NOMO-1 treated with DMSO at 0.1 percent for 48 hours (cell line): ENCODE measurements around the gene NHERF2.

Experiments
- DNase-seq: peaks from one replicate; lab custom pipeline; 2025; ENCODE audit not compliant: unreplicated experiment; lab: John Stamatoyannopoulos, UW

The NHERF2 gene

GRCh38 chr16:2039274-2040031 is 12.8 kb downstream of the NHERF2 start:
- DNase-seq = no peak

- DNase-seq = no peak
Measured at GRCh38 chr16:2040041-2040786, 13.5 kb downstream of the NHERF2 start.

- DNase-seq = no peak
Measured at GRCh38 chr16:2040787-2041522, 14.3 kb downstream of the NHERF2 start.

GRCh38 chr16:2042171-2042985 is 15.7 kb downstream of the NHERF2 start:
- no peak for DNase-seq

- DNase-seq = no peak
Measured at GRCh38 chr16:2042986-2043666, 16.4 kb downstream of the NHERF2 start.

- no peak for DNase-seq
Measured at GRCh38 chr16:2043667-2044451, 17.2 kb downstream of the NHERF2 start.

- DNase-seq = no peak
Measured at GRCh38 chr16:2044541-2044940, 17.8 kb downstream of the NHERF2 start.

GRCh38 chr16:2045965-2046892 is 19.5 kb downstream of the NHERF2 start:
- DNase-seq = no peak

- DNase-seq = no peak
Measured at GRCh38 chr16:2046893-2047329, 20.2 kb downstream of the NHERF2 start.

GRCh38 chr16:2047330-2048115 is 20.8 kb downstream of the NHERF2 start, which contains the start of the genes NTHL1 and TSC2:
Gene NTHL1, minus strand, starts transcription at chr16:2047834. Its CDS starts 11 bp downstream, at chr16:2047823.
Gene TSC2, plus strand, starts transcription at chr16:2047985. Its CDS starts 631 bp downstream, at chr16:2048616.
- peak; percentile 93 for DNase-seq

- no peak for DNase-seq
Measured at GRCh38 chr16:2048116-2048543, 21.4 kb downstream of the NHERF2 start.

GRCh38 chr16:2053211-2053610 is 26.5 kb downstream of the NHERF2 start:
- DNase-seq = no peak

- no peak for DNase-seq
Measured at GRCh38 chr16:2053897-2054296, 27.2 kb downstream of the NHERF2 start.

GRCh38 chr16:2054543-2055245 is 28.0 kb downstream of the NHERF2 start:
- DNase-seq = no peak

- no peak for DNase-seq
Measured at GRCh38 chr16:2056077-2056476, 29.4 kb downstream of the NHERF2 start.

GRCh38 chr16:2056681-2057407 is 30.1 kb downstream of the NHERF2 start:
- no peak for DNase-seq
